KMS-11 (cell line): ENCODE data around the gene ARL13B.

Experiments used
- H2AFZ ChIP-seq: fragments of 200-600 bp; sonication (generic); 2 replicates; pipeline ENCODE4 v1.6.1; 2016; ENCODE audit warnings: antibody characterized with exemption, mixed run types, low read depth
- H3K27ac ChIP-seq: fragments of 200-600 bp; sonication (generic); 2 replicates; pipeline ENCODE4 v1.6.1; 2016; ENCODE audit warnings: mild to moderate bottlenecking, mixed run types
- H3K27me3 ChIP-seq: fragments of 200-600 bp; sonication (generic); 2 replicates; pipeline ENCODE4 v1.6.1; 2017; ENCODE audit warnings: mild to moderate bottlenecking, low read depth, mixed run types, moderate library complexity; ENCODE audit not compliant: insufficient read depth
- H3K36me3 ChIP-seq: fragments of 200-600 bp; sonication (generic); 2 replicates; pipeline ENCODE4 v1.6.1; 2017; ENCODE audit warnings: mild to moderate bottlenecking, mixed run types; ENCODE audit not compliant: insufficient read depth
- H3K4me1 ChIP-seq: fragments of 200-600 bp; sonication (generic); 2 replicates; pipeline ENCODE4 v1.6.1; 2016; ENCODE audit warnings: mild to moderate bottlenecking, low read depth, mixed run types; ENCODE audit not compliant: poor library complexity, severe bottlenecking
- H3K4me2 ChIP-seq: fragments of 200-600 bp; sonication (generic); 2 replicates; pipeline ENCODE4 v1.7.0; 2016; ENCODE audit warnings: mild to moderate bottlenecking, mixed run types
- H3K4me3 ChIP-seq: fragments of 200-600 bp; sonication (generic); IDR thresholded peaks from 2 replicates; pipeline ENCODE4 v1.6.1; 2017; ENCODE audit warnings: low read depth, low read length, mixed read lengths; ENCODE audit not compliant: insufficient read depth
- H3K79me2 ChIP-seq: fragments of 200-600 bp; sonication (generic); 2 replicates; pipeline ENCODE4 v1.6.1; 2016; ENCODE audit warnings: low read depth, mixed run types; ENCODE audit not compliant: insufficient read depth
- H3K9ac ChIP-seq: fragments of 200-600 bp; sonication (generic); 2 replicates; pipeline ENCODE4 v1.6.1; 2016; ENCODE audit warnings: mild to moderate bottlenecking, mixed run types
- H4K20me1 ChIP-seq: fragments of 200-600 bp; sonication (generic); 2 replicates; pipeline ENCODE4 v1.6.1; 2016; ENCODE audit warnings: mild to moderate bottlenecking, mixed run types; ENCODE audit not compliant: insufficient read depth
- TF ChIP-seq, protein P1 (sequence below): fragments of 200-600 bp; sonication (generic); conservative IDR thresholded peaks from 2 replicates; pipeline ENCODE4 v1.6.1; 2017; ENCODE audit warnings: low read depth, mild to moderate bottlenecking, antibody characterized with exemption, low read length, moderate library complexity, mixed read lengths

The ARL13B gene

DNA sequence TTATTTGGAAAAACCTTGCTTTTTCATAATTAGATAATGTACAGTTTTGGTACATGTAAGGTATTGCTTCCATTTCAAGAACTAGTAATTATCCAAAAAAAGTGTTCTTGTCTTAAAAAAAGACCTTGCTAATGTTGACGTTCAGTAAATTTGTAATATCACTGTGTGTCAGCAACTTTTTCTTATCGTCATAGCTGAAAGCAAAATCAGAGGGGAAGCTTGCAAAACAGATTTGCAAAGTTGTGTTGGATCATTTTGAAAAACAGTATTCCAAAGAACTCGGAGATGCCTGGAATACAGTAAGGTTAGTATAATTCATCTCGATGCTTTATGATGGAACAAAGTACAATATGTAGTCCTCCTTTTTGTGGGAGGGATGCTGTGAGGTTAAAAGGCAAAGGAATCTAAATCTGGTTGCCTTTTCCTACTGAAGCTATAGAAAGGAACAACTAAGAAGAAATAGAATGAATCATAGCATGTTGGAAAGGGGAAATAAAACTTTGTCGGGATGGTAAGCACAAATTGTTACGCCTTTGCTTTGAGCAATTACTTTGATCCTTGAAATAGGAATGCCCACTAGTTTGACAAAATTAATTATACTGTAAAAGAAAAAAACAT is 84.4 kb downstream of the ARL13B start:
- Histone ChIP-seq H3K27me3 (no peaks in the 10 kb centered on the region), H3K4me3 (no peak overlapping the region), H3K4me1 (peaks cover 20% of the 10 kb centered on the region), H3K79me2 (peaks cover 9% of the 10 kb centered on the region; the same call in 1 of the 2 replicates), H4K20me1 (no peaks in the 10 kb centered on the region), H3K4me2 (peak overlapping the region; percentile 74; the same call in 1 of the 2 replicates), H3K27ac (no peak overlapping the region), H3K9ac (no peak overlapping the region), H2AFZ (no peak overlapping the region), H3K36me3 (no peaks in the 10 kb centered on the region)
- TF ChIP-seq, protein P1, sequence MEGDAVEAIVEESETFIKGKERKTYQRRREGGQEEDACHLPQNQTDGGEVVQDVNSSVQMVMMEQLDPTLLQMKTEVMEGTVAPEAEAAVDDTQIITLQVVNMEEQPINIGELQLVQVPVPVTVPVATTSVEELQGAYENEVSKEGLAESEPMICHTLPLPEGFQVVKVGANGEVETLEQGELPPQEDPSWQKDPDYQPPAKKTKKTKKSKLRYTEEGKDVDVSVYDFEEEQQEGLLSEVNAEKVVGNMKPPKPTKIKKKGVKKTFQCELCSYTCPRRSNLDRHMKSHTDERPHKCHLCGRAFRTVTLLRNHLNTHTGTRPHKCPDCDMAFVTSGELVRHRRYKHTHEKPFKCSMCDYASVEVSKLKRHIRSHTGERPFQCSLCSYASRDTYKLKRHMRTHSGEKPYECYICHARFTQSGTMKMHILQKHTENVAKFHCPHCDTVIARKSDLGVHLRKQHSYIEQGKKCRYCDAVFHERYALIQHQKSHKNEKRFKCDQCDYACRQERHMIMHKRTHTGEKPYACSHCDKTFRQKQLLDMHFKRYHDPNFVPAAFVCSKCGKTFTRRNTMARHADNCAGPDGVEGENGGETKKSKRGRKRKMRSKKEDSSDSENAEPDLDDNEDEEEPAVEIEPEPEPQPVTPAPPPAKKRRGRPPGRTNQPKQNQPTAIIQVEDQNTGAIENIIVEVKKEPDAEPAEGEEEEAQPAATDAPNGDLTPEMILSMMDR, result no peak

DNA sequence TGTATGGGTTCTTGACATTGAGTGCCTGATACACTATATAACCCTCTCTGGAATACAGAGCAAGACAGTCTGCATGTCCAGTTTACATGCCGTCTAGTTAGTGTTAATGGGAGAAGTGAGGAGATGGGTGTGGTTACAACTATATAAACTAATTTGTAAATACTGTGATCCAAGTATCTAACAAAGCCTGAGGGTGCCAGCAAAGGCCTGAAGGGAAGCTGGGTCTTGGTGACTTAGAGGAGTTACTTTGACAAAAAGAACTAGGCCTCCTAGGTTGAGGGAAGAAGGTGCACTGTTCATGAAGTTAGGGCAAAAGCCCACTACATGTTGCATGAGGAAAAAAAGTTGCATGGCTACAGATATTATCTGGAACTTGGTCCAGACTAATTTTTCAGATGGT is 85.2 kb downstream of the ARL13B start:
- Histone ChIP-seq H3K4me1 (peaks cover 27% of the 10 kb centered on the region), H3K27ac (no peak overlapping the region), H3K4me3 (no peak overlapping the region), H3K79me2 (peaks cover 14% of the 10 kb centered on the region; the same call in 1 of the 2 replicates), H3K9ac (no peak overlapping the region), H2AFZ (no peak overlapping the region), H4K20me1 (no peaks in the 10 kb centered on the region), H3K27me3 (no peaks in the 10 kb centered on the region), H3K36me3 (no peaks in the 10 kb centered on the region), H3K4me2 (no peak overlapping the region)
- TF ChIP-seq, protein P1, result no peak

DNA sequence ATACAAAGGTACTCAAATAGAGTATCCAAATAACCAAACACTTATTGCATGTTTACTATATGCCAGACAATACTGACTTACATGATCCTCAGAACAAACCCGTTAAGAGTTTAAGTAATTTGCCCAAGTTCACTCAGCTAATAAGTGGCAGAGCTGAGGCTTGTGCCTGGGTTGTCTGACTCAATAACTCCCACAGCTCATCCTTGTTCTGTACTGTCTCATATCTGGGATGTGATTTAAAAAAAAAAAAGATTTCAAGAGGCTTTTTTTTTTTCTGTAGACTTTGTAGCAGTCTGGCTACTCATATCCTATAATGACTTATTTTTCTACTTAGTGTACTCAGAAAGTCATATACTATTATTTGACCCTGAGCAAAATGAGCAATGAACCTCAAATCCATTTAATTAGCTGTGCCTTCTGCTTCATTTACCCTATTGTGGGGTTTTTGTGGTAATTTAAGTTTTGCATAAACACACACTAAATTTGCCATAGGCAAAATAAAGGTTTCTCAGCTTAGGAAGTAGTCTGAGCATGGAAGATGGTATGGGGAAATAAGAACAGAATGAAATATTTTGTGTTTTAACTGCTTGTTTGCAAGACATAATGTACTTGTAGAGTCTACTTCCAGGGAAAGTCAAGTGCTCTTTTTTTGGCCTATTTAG is 86.0 kb downstream of the ARL13B start:
- Histone ChIP-seq H3K4me1 (peaks cover 36% of the 10 kb centered on the region), H3K4me3 (no peak overlapping the region), H3K27ac (no peak overlapping the region), H2AFZ (no peak overlapping the region), H3K4me2 (no peak overlapping the region), H3K9ac (no peak overlapping the region), H3K36me3 (no peaks in the 10 kb centered on the region), H3K79me2 (peaks cover 14% of the 10 kb centered on the region; the same call in 1 of the 2 replicates), H4K20me1 (no peaks in the 10 kb centered on the region), H3K27me3 (no peaks in the 10 kb centered on the region)
- TF ChIP-seq, protein P1, result no peak

DNA sequence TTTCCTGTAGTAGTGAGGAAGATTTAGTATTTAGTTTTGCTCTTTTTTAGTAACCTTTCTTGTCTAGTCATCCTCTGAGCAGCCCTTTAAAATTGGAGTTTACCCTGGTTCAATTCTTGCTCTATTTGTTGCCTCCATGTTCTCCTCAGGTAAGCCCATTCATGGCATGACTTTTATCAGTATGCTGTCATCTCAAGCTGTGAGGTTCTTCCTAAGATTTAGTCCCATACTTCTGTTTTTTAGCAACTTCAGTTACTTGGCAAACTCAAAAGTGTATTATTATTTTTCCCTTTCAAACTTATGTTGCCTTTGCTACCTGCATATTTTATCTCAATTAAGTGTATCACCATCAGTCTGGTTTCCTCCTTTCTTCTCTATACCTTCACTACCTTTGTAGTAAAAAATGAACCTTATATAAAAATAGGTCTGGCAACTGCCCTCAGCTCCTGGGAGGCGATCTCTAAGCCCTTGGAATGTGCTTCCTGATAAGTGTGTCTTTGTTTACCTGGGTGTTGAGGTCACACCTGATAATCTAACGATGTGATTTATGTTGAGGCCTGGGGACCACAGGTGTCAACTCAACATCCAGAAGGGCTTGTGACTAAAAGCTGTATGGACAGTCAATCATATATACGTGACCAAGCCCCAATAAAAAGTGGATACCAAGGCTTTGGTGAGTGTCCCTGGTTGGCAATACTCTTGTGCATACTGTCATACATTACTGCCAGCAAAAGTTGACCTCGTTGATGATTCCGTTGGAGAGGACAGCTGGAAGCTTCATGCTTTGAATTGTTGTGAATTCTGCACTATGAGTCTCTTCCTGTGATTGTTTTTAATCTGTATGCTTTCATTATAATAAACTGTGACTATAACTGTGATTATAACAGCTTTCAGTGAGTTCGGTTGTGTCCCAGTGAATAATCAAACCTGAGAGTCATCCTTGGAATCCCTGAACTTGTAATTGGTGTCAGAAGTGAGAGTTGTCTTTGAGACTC is 86.8 kb downstream of the ARL13B start:
- H3K36me3 ChIP-seq, result no peaks in the 10 kb centered on the region

More for the DNA sequence above, 86.8 kb downstream of the ARL13B start:
- Histone ChIP-seq H3K4me3 (no peak overlapping the region), H3K27ac (no peak overlapping the region), H3K79me2 (peaks cover 14% of the 10 kb centered on the region; the same call in 1 of the 2 replicates), H3K4me2 (no peak overlapping the region), H2AFZ (no peak overlapping the region), H3K4me1 (peaks cover 42% of the 10 kb centered on the region), H3K9ac (no peak overlapping the region), H3K27me3 (no peaks in the 10 kb centered on the region), H4K20me1 (no peaks in the 10 kb centered on the region)
- TF ChIP-seq, protein P1, result no peak
